ENCODE data around the gene TMEM214.

Gene TMEM214

DNA sequence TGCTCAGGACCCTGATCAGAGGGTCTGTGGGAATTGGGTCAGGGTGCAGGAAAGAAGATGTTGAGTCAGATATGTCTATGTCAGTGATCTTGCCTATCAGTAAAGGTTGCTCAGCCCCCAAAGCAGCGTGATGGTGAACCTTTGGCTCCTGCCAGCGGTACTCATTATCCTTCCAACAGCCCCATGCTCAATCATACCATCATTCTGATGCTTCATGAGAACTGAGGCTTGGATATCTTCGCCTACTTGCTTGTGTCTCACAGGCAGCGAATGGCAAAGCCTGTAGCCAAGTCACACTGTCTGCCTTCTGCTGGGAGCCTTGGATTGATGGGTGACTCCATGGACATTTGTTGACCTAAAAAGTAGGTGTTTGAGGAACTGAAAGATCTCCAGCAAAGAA is 19.0 kb upstream of the TMEM214 start:
- no peak for DNase-seq

DNA sequence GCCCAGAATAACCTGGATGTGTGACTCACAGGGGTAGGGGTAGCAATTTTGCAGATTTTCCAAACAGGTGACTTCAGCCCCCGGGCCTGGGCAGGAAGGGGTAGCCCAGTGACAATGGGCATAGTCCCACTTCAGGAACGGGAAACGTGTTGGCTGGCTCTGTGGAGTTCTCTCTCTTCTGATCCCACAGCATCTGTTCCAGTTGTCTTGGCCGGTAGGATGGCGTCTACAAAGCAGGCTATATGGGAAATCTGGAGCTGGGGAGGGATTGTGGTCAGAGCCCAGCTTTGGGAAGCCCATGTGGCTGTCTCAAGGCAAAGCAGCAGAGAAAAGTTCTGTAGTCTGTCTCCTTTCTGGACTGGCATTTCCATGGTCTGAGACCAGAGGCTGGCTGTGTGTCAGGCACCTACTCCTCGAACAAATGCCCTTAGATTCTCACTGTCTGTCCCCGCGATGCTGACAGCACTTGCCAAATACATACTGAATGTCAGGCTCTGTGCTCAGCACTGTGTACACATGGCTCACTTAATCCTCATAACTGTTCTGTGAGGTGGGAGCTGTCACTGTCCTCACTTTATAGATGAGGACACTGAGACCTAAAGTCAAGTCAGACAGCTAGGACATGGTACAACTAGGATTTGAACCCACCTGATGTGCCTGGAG is 17.9 kb upstream of the TMEM214 start:
- no peak for DNase-seq

DNA sequence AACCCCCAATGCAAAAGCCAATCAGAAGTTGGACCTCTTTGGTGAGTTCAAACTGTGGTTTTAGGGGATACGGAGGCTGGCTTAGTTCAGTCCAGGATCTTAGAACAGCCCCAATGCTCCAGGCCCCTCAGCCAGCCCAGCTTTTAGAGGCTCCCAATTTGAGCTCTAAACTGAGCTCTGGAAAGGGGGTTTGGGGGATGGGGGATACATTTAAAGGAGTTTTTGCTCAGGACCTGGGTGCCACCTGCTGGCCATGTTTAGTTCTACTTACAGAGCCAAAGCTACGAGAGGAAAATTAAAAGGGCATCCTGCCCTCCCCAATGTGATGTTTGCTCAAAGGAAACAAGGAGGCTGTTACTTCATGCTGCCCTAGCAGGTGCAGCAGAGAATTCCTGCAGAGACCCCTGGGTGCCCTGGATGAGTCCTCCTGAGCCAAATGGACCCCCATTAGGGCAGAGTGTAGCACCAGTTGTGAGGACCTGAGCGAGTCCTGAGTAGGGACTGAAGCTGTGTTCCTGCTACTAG is 15.9 kb upstream of the TMEM214 start:
- peak; percentile 57 for DNase-seq

DNA sequence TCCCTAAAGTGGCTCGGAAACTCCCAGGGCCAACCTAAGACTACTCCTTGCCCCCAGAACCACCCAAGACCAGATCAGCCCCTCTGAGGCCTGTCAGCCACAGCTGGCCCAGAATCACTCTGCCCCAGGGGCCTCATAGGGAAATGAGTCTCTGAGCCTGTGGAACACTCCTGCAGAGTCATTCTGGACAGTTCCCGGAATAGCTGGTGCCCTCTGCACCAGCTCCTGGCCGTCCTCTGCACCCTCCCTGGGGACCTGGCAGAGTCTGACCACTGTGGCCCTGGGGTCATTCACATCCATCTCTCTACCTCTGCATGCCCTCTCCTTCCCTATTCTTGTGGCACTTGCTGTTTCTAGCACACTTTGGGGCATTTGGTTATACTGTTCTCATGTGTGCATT is 14.6 kb upstream of the TMEM214 start:
- DNase-seq = no peak

DNA sequence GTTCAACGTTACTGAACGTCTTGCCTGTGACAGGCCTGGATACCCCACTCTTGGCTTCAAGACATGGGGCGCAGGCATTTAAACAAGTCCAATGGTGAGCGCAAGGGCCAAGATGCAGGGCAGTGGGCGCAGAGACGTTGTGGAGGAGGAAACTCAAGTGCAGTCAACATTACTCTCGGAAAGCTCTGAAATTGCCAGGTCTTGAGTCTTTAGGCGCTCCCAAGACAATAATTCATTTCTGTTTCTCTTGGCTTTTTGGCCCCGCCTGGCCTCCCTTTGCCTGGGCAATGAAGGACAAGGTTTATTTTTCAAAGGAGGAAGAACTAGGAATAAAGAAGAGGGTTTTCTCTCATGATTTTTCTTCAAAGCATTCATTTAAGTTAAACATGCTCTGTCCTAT is 13.3 kb upstream of the TMEM214 start:
- no peak for DNase-seq

DNA sequence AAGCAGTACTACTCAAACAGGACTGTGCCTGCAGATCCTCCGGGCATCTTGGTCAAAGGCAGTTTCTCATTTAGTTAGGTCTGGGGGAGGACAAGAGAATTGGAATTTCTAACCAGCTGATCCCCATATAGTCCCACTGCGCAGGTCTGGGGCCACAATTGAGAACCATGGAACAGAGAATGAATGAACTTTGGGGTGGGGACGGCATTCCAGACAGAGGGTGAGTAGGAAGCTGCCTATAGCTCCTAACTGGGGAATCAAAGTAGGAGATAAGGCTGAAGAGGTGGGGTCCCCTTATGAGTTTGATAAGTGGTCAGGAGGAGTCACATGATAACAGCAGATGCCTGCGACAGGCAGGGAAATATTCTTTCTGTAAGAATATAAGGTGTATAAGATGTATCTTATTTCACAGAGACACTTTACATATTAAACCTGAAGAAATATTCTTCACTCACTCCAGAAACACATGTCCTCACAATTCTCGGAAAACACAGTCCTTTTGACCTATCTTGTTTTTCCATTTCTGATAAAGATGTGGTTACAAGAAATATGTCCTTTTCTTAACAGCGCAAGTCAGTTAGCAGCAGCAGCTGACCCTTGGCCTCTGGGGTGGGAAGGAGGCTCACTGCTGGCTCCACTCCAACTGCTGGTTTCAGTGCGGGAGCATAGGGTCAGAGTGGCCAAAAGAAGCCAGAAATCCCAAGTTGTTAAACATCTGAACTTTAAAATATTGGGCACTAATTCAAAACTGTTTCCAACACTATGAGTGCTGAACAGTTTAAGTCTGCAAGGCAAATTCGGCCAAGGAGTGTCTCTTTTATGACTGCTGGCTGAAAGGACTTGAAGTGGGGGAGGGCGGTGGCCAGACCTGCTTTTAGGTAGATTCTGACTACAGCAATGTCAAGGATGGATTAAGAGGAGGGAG is 12.6 kb upstream of the TMEM214 start:
- DNase-seq = no peak

DNA sequence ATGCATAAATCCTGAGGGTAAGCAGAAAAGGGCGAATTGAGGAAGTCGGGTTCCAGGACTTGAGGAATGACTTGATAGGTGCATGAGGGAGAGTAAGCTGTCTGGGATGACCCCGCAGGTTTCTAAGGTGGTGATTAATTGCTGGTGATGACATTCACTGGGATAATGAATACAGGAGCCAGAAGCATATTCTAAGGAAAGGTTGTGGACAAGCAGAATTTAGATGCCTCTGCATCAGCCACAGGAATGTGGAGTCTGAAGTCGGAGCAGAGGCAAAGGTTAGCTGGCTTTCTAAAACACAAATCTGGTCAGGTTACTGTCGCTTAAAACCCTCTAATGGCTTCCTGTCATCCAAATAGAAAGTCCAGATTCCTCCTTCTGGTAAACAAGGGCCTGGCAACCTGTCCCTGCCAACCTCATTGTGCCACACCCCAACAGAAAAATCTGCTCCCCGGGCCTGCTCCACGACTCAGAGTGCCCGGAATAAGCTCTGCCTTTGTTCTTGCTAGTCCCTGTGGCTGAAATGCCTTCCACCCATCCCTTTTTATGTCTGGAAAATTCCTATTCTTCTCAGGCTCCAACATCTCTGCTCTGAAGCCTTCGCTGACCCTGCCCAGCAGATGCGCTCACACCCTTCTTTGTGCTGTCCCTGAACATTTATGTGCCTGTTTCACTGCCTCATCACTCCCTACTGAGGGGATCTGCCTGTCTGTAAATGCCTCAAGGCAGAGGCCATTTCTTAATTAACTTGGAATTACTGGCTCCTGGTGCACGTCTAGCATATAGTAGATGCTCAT is 11.3 kb upstream of the TMEM214 start:
- no peak for DNase-seq

DNA sequence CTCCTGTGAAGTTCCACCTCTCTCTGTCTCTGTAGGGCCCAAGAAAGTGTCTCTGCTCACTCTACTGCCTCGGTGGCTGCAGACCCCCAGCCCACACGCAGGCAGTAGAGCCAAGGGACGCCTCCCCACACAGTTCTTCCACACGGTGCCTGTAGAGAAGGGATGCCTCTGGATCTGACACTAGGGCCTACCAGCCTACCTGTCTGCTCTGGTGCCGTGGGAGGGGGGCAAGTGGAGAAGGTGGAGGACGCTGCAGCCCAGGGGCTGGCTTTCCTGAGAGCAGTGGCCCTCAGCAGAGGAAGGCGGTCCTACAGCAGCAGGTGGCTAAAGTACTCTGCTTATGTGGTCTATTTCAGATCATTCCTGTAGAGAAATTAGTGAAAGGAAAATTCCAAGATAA is 9.0 kb upstream of the TMEM214 start:
- no peak for DNase-seq

DNA sequence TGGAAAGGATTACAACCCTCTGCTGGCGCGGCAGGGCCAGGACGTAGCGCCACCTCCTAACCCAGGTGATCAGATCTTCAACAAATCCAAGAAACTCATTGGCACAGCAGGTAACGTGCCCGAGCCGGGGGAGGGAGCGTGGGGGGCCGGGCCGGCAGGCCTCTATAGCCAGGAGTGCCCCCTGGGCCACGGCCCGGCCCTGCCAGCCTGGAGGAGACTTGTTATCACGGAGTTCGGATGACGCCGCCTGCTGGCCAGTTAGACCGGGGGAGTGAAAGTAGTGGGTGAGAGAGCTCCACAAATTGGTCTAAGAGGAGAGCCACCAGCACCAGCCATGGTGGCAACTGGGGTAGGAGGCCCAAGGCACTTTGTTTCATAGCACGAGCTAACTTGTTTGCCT is 8.6 kb upstream of the TMEM214 start:
- DNase-seq = no peak

DNA sequence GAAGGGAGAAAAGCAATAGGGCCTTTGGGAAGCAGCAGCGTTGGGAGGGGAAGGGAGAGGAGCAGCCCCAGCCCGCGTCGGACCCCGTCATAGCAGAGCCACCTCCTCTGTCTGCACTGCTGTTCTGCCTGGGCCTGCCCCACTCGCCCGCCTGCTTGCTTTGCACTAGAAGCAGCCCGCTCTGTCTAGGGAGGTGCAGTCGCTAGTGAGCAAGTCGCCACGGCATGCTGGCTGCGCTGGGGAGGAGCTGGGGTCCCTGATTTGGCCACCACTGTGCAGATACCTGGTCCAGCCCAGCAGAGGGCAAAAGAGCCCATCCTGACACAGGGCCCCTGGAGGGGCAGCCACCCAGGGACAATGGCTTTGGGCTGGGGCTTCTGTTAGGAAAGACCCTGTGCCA is 8.0 kb upstream of the TMEM214 start:
- DNase-seq = no peak

DNA sequence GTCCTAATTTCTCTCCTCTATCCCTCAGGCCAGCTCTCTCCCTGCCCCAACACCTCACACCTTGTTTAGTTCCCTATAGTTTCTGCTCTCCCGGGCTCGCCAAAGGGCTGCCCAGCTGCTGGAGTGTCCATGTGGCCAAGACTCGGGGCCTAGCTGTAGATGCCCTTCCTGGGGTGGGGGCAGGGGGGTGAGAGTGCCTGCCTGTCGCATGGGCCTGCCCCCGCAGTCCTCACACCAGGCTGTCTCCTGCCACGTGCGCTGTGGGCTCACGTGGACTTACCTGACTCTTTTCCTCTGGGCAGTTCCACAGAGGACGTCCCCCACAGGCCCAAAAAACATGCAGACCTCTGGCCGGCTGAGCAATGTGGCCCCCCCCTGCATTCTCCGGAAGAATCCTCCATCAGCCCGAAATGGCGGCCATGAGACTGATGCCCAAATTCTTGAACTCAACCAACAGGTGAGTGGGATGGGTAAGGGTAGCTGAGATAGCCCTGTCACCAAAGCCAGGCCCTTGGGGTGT is 7.4 kb upstream of the TMEM214 start:
- DNase-seq = no peak

DNA sequence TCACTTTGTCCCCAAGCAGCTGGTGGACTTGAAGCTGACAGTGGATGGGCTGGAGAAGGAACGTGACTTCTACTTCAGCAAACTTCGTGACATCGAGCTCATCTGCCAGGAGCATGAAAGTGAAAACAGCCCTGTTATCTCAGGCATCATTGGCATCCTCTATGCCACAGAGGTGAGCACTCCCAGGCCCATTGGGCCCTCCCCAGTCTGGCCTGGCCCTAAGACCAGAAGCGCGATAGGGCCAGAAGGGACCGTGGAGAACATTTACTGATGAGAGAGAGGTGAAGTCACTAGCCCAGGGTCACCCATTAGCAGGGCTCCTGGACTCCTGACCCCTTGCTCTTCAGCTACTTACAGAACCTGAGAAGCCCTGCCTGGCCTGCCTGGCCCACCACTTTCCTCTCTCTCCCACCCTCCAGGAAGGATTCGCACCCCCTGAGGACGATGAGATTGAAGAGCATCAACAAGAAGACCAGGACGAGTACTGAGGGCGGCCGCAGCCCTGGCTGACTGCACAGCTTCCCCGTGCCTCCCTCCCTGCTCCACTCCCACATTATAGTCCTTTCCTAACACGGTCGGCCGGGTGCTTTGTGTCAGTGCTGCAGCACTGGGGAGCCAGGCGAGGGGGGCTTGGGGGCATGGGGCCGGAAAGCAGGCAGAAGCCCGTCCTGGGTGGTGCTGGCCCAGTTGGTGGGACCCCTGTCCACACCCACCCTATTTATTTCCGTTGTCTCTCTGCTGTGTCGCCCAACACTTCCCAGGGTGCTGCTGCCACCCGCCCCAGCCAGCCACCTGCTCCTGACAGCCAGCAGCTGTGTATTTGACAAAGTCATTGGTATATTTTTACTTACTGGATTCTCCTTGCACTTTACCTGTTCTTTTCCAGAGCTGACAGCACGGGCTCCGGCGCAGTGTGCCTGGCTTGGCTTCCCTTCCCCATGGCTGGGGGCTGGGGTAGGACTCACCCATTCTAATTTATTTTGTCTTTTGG is 6.6 kb upstream of the TMEM214 start:
- DNase-seq = no peak

DNA sequence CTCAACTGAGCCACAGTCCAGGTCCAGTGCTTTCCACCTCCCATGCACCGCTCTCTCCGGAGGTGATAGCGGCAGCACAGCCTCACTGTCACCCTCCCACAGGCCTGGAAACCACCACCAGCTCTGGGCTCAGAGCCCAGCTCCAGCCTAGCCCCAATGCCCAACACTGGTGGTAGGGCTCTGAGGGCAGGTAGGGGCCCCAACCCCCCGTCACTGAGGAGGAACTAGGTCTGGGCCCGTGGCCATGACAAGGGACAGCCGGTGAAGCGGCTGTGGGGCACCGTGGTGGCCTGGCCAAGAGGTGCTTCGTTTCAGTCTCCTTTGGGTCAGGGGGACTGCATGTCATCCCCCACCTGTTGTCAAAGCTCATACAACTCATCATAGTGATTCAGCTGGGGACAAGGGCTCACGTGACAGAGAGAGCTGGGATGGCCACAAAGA is 5.5 kb upstream of the TMEM214 start:
- no peak for DNase-seq

DNA sequence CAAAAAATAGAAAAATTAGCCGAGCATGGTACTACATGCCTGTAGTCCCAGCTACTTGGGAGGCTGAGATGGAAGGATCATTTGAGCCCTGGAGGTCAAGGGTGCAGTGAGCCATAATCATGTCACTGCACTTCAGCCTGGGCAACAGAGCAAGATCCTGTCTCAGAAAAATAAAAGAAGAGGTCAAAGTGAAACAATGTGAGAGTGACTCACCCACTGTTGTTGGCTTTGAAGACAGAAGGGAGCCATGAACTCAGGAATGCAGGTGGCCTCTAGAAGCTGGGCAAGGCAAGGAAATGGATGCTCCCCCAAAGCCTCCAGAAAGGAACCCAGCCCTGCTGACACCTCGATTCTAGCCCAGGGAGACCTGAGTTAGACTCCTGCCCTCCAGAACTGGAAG is 3.7 kb upstream of the TMEM214 start:
- DNase-seq = no peak

DNA sequence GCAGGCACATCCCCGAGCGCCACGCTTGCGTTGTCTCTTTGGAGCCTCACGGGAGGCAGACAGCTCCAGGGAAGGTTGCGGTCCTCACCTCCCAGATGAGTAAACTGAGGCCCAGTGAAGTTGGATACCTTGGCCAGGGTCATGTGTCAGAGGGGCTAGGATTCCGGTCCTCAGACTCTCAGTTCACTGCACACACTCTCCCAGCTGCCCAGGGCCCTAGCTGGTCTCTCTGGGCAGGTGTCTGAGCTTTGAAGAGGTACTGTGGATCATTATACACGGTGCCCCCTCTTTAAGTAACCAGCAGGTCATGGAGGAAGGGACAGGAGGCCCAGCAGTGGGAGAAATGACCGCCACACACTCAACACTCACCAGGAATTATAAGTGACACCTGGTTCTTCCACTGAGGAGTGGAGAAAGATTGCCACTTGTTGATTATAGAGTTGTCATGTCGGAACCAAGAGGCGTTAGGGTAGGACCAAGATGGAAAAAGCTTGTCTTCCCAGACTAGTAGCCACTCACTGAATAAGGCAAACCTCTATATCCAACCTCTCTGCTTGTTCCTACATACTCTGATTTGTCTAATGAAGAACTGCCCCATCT is 588 bp downstream of the TMEM214 start:
- no peak for DNase-seq

DNA sequence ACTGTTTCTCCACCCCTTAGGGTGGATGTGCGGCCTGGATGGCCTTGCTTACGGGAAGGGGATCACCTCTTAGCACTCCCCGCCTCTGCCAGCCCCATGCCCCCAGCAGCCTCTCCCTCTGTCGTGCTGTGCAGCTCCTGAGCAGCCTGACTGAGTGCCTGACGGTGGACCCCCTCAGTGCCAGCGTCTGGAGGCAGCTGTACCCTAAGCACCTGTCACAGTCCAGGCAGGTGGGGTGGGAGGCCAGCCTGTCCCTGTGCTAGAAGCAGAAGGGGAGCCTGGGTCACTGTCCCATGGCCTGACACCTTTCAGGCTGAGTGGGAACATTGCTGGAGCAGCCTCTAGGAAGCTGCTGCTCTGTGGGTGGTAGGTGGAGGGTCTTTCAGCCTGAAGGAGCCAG is 5.2 kb downstream of the TMEM214 start:
- no peak for DNase-seq

DNA sequence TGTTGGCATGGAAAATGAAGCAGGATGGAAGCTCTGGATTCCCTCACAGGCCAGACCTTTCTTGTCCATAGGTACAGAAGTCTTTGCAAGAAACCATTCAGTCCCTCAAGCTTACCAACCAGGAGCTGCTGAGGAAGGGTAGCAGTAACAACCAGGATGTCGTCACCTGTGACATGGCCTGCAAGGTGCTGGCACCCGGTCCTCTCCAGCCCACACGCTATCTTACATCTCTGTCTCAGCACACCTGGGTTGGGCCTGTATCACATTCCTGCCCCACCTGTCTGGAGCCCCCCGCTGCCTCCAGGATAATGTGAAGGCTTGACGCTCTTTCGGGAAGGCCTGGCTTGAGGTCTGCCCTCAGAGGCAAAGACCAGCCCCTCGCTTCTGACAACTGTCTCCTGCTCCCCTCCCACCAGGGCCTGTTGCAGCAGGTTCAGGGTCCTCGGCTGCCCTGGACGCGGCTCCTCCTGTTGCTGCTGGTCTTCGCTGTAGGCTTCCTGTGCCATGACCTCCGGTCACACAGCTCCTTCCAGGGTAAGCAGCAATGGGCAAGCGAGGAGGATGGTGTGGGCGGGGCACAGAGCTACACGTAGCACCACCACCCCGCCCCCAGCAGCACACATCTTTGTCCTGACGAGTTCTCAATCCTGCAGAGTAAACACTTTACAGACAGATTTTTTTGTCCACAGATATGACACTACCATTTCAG is 6.0 kb downstream of the TMEM214 start:
- no peak for DNase-seq

DNA sequence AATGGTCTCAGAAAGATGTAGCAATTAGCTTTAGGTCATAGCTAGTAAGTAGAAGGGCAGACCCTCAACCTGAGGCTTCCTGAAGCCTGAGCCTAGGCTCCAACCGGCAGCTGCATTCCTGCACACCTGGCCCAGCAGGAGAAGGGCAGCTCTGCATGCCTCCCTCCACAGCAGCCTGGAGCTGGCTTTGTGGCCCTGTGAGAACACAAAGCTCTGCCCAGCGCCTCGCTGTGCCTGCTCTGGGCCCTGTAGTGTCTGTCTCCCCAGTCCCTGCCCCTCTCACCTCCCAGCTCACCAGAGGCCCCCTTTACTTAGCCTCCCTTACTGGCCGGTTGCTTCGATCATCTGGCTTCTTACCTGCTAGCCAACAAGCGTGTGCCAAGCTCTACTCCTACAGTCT is 6.7 kb downstream of the TMEM214 start:
- no peak for DNase-seq

DNA sequence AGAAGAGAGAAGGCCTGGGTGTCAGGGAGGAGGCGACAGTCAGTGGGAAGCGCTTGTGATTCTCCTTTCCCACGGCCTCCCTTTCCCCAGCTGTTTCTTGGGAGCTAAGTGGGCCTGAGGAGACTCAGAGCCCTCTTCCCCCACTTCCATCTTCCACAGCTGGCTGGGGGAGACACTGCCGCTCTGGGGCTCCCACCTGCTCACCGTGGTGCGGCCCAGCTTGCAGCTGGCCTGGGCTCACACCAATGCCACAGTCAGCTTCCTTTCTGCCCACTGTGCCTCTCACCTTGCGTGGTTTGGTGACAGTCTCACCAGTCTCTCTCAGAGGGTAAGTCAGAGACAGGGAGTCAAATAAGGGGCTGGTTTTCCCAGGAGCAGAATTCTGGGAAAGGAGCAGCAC is 7.1 kb downstream of the TMEM214 start:
- no peak for DNase-seq

DNA sequence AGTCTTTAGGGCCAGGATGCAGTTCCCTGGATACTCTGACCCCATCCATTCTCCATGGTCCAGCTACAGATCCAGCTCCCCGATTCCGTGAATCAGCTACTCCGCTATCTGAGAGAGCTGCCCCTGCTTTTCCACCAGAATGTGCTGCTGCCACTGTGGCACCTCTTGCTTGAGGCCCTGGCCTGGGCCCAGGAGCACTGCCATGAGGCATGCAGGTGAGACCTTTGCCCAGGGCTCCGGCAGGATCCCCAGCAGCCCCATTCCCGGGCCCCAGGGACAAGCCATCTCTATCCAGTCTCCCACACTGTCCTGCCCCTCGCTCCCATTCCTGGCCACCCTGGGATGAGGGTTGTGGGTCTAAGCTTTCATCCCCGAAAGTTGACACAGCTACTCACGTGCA is 7.5 kb downstream of the TMEM214 start:
- DNase-seq = no peak

DNA sequence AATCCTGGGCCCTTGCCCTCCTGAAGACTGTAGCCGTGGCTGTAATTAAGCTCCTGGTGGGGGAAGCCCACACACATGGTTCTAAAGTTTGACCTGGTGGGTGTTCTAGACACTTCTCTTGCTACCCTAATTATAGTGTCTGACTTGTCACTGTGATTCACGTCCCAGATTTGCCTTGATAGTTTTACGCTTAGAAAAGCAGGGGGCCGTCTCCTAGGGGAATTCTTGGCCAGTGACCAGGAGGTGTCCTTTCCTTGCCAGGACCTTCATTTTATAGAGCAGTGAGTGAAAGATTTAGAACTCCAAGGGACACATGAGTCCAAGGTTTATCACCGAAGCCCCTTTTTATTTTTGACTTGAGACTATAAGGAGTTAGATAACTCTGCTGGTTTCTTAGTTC is 9.0 kb downstream of the TMEM214 start:
- DNase-seq = no peak

All from femur (tissue), 1 donor.